Suprapubic skin (tissue), 4 donors: Measurements from ENCODE around the gene NID2. TPM values are rescaled to one million over a fixed set of nuclear protein-coding genes. Genes with fewer than 3 reads are reported as not detected.

ENCODE experiments used
- DNase-seq, 2 donors: peaks; one replicate each; pipeline ENCODE4 v3.0.0-alpha.2; 2019; ENCODE audit warnings: low spot score in 2 of 2
- H3K27ac ChIP-seq: fragments of 200-600 bp; sonication (generic); one replicate; pipeline ENCODE4 v1.5.1; 2019
- H3K27me3 ChIP-seq: fragments of 200-600 bp; sonication (generic); one replicate; pipeline ENCODE4 v1.5.1; 2019
- H3K36me3 ChIP-seq: fragments of 200-600 bp; sonication (generic); one replicate; pipeline ENCODE4 v1.5.1; 2019
- H3K4me1 ChIP-seq: fragments of 200-600 bp; sonication (generic); one replicate; pipeline ENCODE4 v1.5.1; 2019
- H3K4me3 ChIP-seq: fragments of 200-600 bp; sonication (generic); one replicate; pipeline ENCODE4 v1.5.1; 2019; ENCODE audit warnings: mild to moderate bottlenecking
- H3K9me3 ChIP-seq: fragments of 200-600 bp; sonication (generic); one replicate; pipeline ENCODE4 v1.5.1; 2019
- CTCF ChIP-seq, 2 donors: fragments of 200-600 bp in 1 of 2; fragments of 450-650 bp in 1 of 2; sonication (generic) in 1 of 2; IDR thresholded peaks; one replicate each; pipeline ENCODE4 v1.5.1; 2016 to 2019; ENCODE audit warnings: antibody characterized with exemption in 2 of 2, mild to moderate bottlenecking in 1 of 2, moderate library complexity in 1 of 2
- EP300 ChIP-seq: sonication (generic); formaldehyde crosslinking; IDR thresholded peaks from one replicate; pipeline ENCODE4 v1.6.1; 2017; ENCODE audit warnings: antibody characterized with exemption
- POLR2A ChIP-seq, 2 donors: fragments of 450-650 bp; IDR thresholded peaks; one replicate each; pipeline ENCODE4 v1.6.1; 2017; ENCODE audit warnings: antibody characterized with exemption in 2 of 2, mild to moderate bottlenecking in 2 of 2, moderate library complexity in 2 of 2
- POLR2AphosphoS5 ChIP-seq, 3 donors: sonication (generic); formaldehyde crosslinking; IDR thresholded peaks; one replicate each; pipeline ENCODE4 v1.6.1; 2017; ENCODE audit warnings: antibody characterized with exemption in 3 of 3
- WGBS: methylation state at CpG from one replicate; pipeline ENCODE4 v1.1.5; 2018; 5-methylcytosine and 5-hydroxymethylcytosine counted together
- total RNA-seq, 4 donors: library from RNA; depleted of rRNA; stranded (reverse); fragments of >200 nt; gene quantifications; one replicate each; pipeline ENCODE4 v1.1.0, GENCODE V29; 2016

The NID2 gene
- total RNA-seq, 4 donors from 2014 or later: 1.0 to 4.3 (median 2.6) TPM

GRCh38 chr14:51963286-51963685, 105.6 kb downstream of the NID2 start:
- Histone ChIP-seq H3K27ac (no peak overlapping the region), H3K4me1 (peaks cover 10% of the 10 kb centered on the region), H3K36me3 (no peaks in the 10 kb centered on the region), H3K4me3 (peak overlapping the region; percentile 23), H3K27me3 (no peaks in the 10 kb centered on the region), H3K9me3 (no peaks in the 10 kb centered on the region)
- 13% methylated on average over 4 of the region's 4 CpGs for WGBS
- TF ChIP-seq POLR2AphosphoS5 (IDR thresholded peaks at IDR 0.05) (no peak), EP300 (no peak), POLR2A (IDR thresholded peaks at IDR 0.05) (no peak), CTCF (IDR thresholded peaks at IDR 0.05) (no peak)
- no peak for DNase-seq

GRCh38 chr14:51962711-51963110, 106.1 kb downstream of the NID2 start:
- no peaks in the 10 kb centered on the region for H3K27me3 ChIP-seq
- peaks cover 10% of the 10 kb centered on the region for H3K4me1 ChIP-seq
- no peaks in the 10 kb centered on the region for H3K36me3 ChIP-seq
- no peak overlapping the region for H3K4me3 ChIP-seq
- H3K27ac ChIP-seq: no peak overlapping the region
- DNase-seq: no peak
- 32% methylated on average over 3 of the region's 3 CpGs for WGBS
- TF ChIP-seq CTCF (IDR thresholded peaks at IDR 0.05) (no peak), EP300 (no peak), POLR2A (IDR thresholded peaks at IDR 0.05) (no peak), POLR2AphosphoS5 (IDR thresholded peaks at IDR 0.05) (no peak)
- H3K9me3 ChIP-seq: no peaks in the 10 kb centered on the region

DNA sequence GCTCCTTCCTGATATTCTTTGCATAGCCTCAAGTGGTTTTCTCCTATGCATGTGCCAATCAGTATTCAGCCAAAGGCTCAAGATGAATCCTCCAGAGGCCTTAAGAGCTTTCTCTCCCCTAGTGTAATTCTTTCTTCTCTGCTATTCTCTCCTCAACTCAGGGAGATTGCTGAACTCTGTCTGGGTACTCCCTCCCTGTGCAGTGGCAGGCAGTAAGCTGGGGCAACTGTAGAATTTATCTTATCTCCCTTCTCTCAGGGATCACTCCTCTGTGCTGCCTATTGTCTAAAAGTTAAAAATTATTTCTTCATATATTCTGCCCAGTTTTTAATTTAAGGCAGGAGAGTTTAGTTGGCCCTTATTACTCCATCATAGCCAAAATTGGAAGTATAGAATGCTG, 108.0 kb downstream of the NID2 start:
- Histone ChIP-seq H3K36me3 (no peaks in the 10 kb centered on the region), H3K4me3 (no peak overlapping the region), H3K27me3 (no peaks in the 10 kb centered on the region), H3K27ac (no peak overlapping the region), H3K9me3 (no peaks in the 10 kb centered on the region), H3K4me1 (peaks cover 10% of the 10 kb centered on the region)
- TF ChIP-seq POLR2AphosphoS5 (IDR thresholded peaks at IDR 0.05) (no peak), POLR2A (IDR thresholded peaks at IDR 0.05) (no peak), EP300 (no peak), CTCF (IDR thresholded peaks at IDR 0.05) (no peak)
- DNase-seq: no peak

DNA sequence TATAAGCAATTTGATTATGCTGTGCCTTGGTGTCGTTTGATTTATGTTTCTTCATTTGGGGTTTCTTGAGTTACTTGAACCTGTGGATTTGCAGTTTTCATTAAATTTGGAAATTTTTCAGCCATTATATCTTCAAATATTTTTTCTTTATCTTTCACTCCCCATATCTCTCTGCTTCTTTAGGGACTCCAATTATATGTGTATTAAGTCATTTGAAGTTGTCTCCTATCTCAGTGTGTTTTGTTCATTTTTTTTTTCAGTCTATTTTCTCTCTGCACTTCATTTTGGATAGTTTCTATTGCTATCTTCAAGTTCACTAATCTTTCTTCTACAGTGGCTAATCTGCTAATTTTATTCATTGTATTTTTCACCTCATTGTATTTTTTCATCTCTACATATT, 108.9 kb downstream of the NID2 start:
- H3K9me3 ChIP-seq: no peaks in the 10 kb centered on the region
- H3K4me3 ChIP-seq: no peak overlapping the region
- no peak for DNase-seq
- H3K4me1 ChIP-seq: peaks cover 10% of the 10 kb centered on the region
- H3K27ac ChIP-seq: no peak overlapping the region
- H3K36me3 ChIP-seq: no peaks in the 10 kb centered on the region
- no peaks in the 10 kb centered on the region for H3K27me3 ChIP-seq
- TF ChIP-seq CTCF (IDR thresholded peaks at IDR 0.05): no peak
- TF ChIP-seq POLR2A (IDR thresholded peaks at IDR 0.05): no peak
- WGBS: 97% methylated on average over 1 of the region's 1 CpG

DNA sequence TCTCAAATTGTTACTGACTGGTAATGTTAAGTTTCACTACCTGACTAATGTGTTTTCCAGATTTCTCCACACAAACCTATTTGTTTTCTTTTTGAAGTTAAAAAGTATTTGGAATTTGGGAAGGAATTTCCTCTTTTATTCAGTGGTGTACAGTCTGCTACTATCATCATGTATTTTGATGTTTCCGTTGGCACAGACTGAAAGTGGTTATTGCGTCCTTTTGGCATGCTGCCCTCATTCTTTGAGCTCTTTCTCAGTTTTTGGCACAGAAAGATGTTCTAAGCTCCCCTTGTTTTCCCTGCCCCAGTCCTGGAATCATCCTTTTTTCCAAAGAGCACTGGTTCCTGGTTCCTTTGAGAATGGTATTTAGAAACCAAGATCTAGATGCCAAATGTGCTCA, 110.9 kb downstream of the NID2 start:
- Histone ChIP-seq H3K4me1 (peaks cover 6% of the 10 kb centered on the region), H3K4me3 (no peak overlapping the region), H3K27ac (no peak overlapping the region), H3K9me3 (no peaks in the 10 kb centered on the region), H3K36me3 (no peaks in the 10 kb centered on the region), H3K27me3 (no peaks in the 10 kb centered on the region)
- DNase-seq: no peak
- TF ChIP-seq CTCF (IDR thresholded peaks at IDR 0.05): no peak
- TF ChIP-seq POLR2AphosphoS5 (IDR thresholded peaks at IDR 0.05): no peak
- no peak for TF ChIP-seq EP300
- WGBS: 49% methylated on average over 2 of the region's 2 CpGs

Other genes with a start within 250 kb of the NID2 start
- gene GNG2, start 208.4 kb downstream of the NID2 start, total RNA-seq: 1 to 10 TPM; 3.6 to 8.1 (median 7.2) TPM
- 10 to 100 TPM; 28.2 to 63.5 (median 54.4) TPM for gene RTRAF, start 79.5 kb downstream of the NID2 start, total RNA-seq
- 1 to 10 TPM in 2 of 4 donors, under 1 TPM in 2; 0.23 to 2.0 (median 1.1) TPM for gene PTGDR, start 198.6 kb upstream of the NID2 start, total RNA-seq
- 1 to 10 TPM in 1 of 4 donors, under 1 TPM in 3; 0.49 to 1.0 (median 0.68) TPM for gene PTGER2, start 245.3 kb upstream of the NID2 start, total RNA-seq